Keratinocyte (primary cell): ENCODE data around the gene GRK7. TPM values are rescaled to one million over a fixed set of nuclear protein-coding genes. Genes with fewer than 3 reads are reported as not detected.

Experiments
- DNase-seq: peaks from one replicate; pipeline ENCODE4 v3.0.0-alpha.2; 2011; ENCODE audit warnings: low read depth, missing footprints, low spot score
- FAIRE-seq: peaks from 2 replicates; lab custom pipeline; 2011; peaks lifted over from hg19 to GRCh38; lab: Jason Lieb, UNC
- H2AFZ ChIP-seq: 2 replicates; pipeline ENCODE4 v1.6.0; 2012; ENCODE audit warnings: low read length, control low read depth, inconsistent platforms; ENCODE audit not compliant: control insufficient read depth
- H3K27ac ChIP-seq: 2 replicates; pipeline ENCODE4 v1.5.1; 2011; ENCODE audit warnings: low read length; ENCODE audit not compliant: control insufficient read depth, insufficient read depth
- H3K27me3 ChIP-seq: 3 replicates; pipeline ENCODE4 v1.6.0; 2011; ENCODE audit warnings: low read length; ENCODE audit not compliant: control insufficient read depth, insufficient read depth; ENCODE audit errors: extremely low read depth
- H3K36me3 ChIP-seq, 2 experiments: 2 replicates in 1 of 2; 3 replicates in 1 of 2; pipeline ENCODE4 v1.5.1; 2011; ENCODE audit warnings: low read length in 2 of 2, mild to moderate bottlenecking in 1 of 2; ENCODE audit not compliant: control insufficient read depth in 2 of 2, insufficient read depth in 2 of 2; ENCODE audit errors: extremely low read depth in 1 of 2
- H3K4me1 ChIP-seq: 3 replicates; pipeline ENCODE4 v1.5.1; 2011; ENCODE audit warnings: low read length; ENCODE audit not compliant: control insufficient read depth, insufficient read depth; ENCODE audit errors: extremely low read depth
- H3K4me2 ChIP-seq: 3 replicates; pipeline ENCODE4 v1.6.0; 2011; ENCODE audit warnings: low read depth, low read length; ENCODE audit not compliant: control insufficient read depth, insufficient read depth; ENCODE audit errors: extremely low read depth
- H3K4me3 ChIP-seq, 3 experiments: fragments of 200-600 bp in 1 of 3; sonication (generic) in 1 of 3; 2 replicates in 2 of 3; 3 replicates in 1 of 3; pipeline ENCODE4 v1.5.1; 2011 to 2016; ENCODE audit warnings: low read length in 3 of 3, mild to moderate bottlenecking in 3 of 3, control low read depth in 2 of 3, inconsistent platforms in 1 of 3, low read depth in 1 of 3, mixed read lengths in 1 of 3, mixed run types in 1 of 3, moderate library complexity in 1 of 3; ENCODE audit not compliant: control insufficient read depth in 2 of 3, insufficient read depth in 2 of 3; ENCODE audit errors: extremely low read depth in 1 of 3
- H3K79me2 ChIP-seq: 2 replicates; pipeline ENCODE4 v1.6.0; 2012; ENCODE audit warnings: low read length; ENCODE audit not compliant: control insufficient read depth, insufficient read depth
- H3K9ac ChIP-seq: 3 replicates; pipeline ENCODE4 v1.6.0; 2011; ENCODE audit warnings: low read length; ENCODE audit not compliant: control insufficient read depth, insufficient read depth; ENCODE audit errors: extremely low read depth
- H3K9me1 ChIP-seq: 3 replicates; pipeline ENCODE4 v1.6.0; 2011; ENCODE audit warnings: low read length; ENCODE audit not compliant: control insufficient read depth, insufficient read depth; ENCODE audit errors: extremely low read depth
- H3K9me3 ChIP-seq: 2 replicates; pipeline ENCODE4 v1.5.1; 2012; ENCODE audit warnings: low read depth, low read length; ENCODE audit not compliant: control insufficient read depth
- H4K20me1 ChIP-seq: 3 replicates; pipeline ENCODE4 v1.6.0; 2011; ENCODE audit warnings: low read length; ENCODE audit not compliant: control insufficient read depth, insufficient read depth; ENCODE audit errors: extremely low read depth
- CTCF ChIP-seq, 3 experiments: IDR thresholded peaks in 1 of 3; conservative IDR thresholded peaks in 1 of 3; optimal IDR thresholded peaks in 1 of 3; 2 replicates in 2 of 3; 3 replicates in 1 of 3; pipeline versions ENCODE3 to v1.5.1; 2011; ENCODE audit warnings: low read length in 3 of 3, mild to moderate bottlenecking in 3 of 3, moderate library complexity in 2 of 3, control low read depth in 1 of 3, inconsistent platforms in 1 of 3; ENCODE audit not compliant: insufficient read depth in 2 of 3; ENCODE audit errors: extremely low read depth in 1 of 3
- EZH2 ChIP-seq: IDR thresholded peaks from one replicate; pipeline ENCODE4 v1.6.1; 2012; ENCODE audit warnings: inconsistent platforms, mild to moderate bottlenecking, low read length, moderate library complexity
- dilution Hi-C: fragments of 300-500 bp; cut with MboI; formaldehyde crosslinking; loops from one replicate; pipeline ENCODE4 v1.7.0; 2020; ENCODE audit warnings: low sequenced_read_pairs; ENCODE audit not compliant: extremely low pct_ligation_motif_present
- polyA plus RNA-seq, 5 experiments: library from polyadenylated mRNA; depleted of rRNA in 3 of 5; stranded (reverse) in 3 of 5; stranded (forward) in 1 of 5; unstranded in 1 of 5; fragments of >200 nt; gene quantifications; 1 replicate in 1 of 5; 2 replicates in 3 of 5; 3 replicates in 1 of 5; pipeline versions ENCODE4 v1.2.1 to v1.2.3, GENCODE V29; 2011 to 2012; ENCODE audit warnings: missing spikeins in 2 of 5, low read depth in 1 of 5, low replicate concordance in 1 of 5

GRK7 gene
- polyA plus RNA-seq, 1 donor (not counting 4 experiments of a cell fraction or from before 2014, with no cell fraction given), result not detected

GRCh38 chr3:141790171-141790570 is 27.0 kb downstream of the GRK7 start:
- no peaks in the 10 kb centered on the region for H3K4me1 ChIP-seq
- H3K36me3 ChIP-seq, result no peaks in the 10 kb centered on the region
- no peaks in the 10 kb centered on the region for H3K27me3 ChIP-seq
- no peaks in the 10 kb centered on the region for H3K79me2 ChIP-seq
- no peak for TF ChIP-seq EZH2
- TF ChIP-seq CTCF (optimal IDR thresholded peaks at IDR 0.05 in 1 of 3, IDR thresholded peaks at IDR 0.05 in 1 of 3, conservative IDR thresholded peaks at IDR 0.05 in 1 of 3; ENCODE audit: extremely low read depth in 1 of 3, insufficient read depth in 2 of 3, low read length in 3 of 3), result no peak
- no peak overlapping the region for H3K9ac ChIP-seq
- H4K20me1 ChIP-seq, result no peaks in the 10 kb centered on the region
- no peak overlapping the region for H3K27ac ChIP-seq
- H3K9me3 ChIP-seq, result no peaks in the 10 kb centered on the region
- H3K4me3 ChIP-seq, result no peak overlapping the region
- no peak for FAIRE-seq
- no peak overlapping the region for H2AFZ ChIP-seq
- dilution Hi-C loops, result no loop called here
- DNase-seq, result no peak
- H3K4me2 ChIP-seq, result no peak overlapping the region
- no peaks in the 10 kb centered on the region for H3K9me1 ChIP-seq

GRCh38 chr3:141792495-141792894 is 29.3 kb downstream of the GRK7 start:
- dilution Hi-C loops, result no loop called here

More at GRCh38 chr3:141792495-141792894, 29.3 kb downstream of the GRK7 start:
- no peaks in the 10 kb centered on the region for H3K9me3 ChIP-seq
- H3K27me3 ChIP-seq, result no peaks in the 10 kb centered on the region
- no peak overlapping the region for H3K27ac ChIP-seq
- no peak overlapping the region for H3K4me3 ChIP-seq
- no peak overlapping the region for H2AFZ ChIP-seq
- H3K9me1 ChIP-seq, result no peaks in the 10 kb centered on the region
- H3K4me2 ChIP-seq, result no peak overlapping the region
- no peaks in the 10 kb centered on the region for H3K4me1 ChIP-seq
- no peak for TF ChIP-seq CTCF (optimal IDR thresholded peaks at IDR 0.05 in 1 of 3, IDR thresholded peaks at IDR 0.05 in 1 of 3, conservative IDR thresholded peaks at IDR 0.05 in 1 of 3; ENCODE audit: extremely low read depth in 1 of 3, insufficient read depth in 2 of 3, low read length in 3 of 3)
- no peak for TF ChIP-seq EZH2
- FAIRE-seq (no peak), DNase-seq (no peak)
- no peak overlapping the region for H3K9ac ChIP-seq
- H3K79me2 ChIP-seq, result no peaks in the 10 kb centered on the region
- no peaks in the 10 kb centered on the region for H3K36me3 ChIP-seq
- no peaks in the 10 kb centered on the region for H4K20me1 ChIP-seq
